DOHH2 (cell line): ENCODE measurements around the gene CFAP100.

ENCODE experiments used
- EZH2phosphoT487 ChIP-seq: fragments of 200-600 bp; sonication (generic); IDR thresholded peaks from 2 replicates; pipeline ENCODE4 v1.6.1; 2017; ENCODE audit warnings: borderline replicate concordance, mild to moderate bottlenecking, antibody characterized with exemption, low read length, moderate library complexity, mixed read lengths
- TF ChIP-seq, protein P1 (sequence below): fragments of 200-600 bp; sonication (generic); IDR thresholded peaks from one replicate; pipeline ENCODE4 v1.5.1; 2014; ENCODE audit warnings: antibody characterized with exemption, mild to moderate bottlenecking, low read depth, low read length; ENCODE audit not compliant: poor library complexity, severe bottlenecking

GRCh38 chr3:126361211-126361610 is 33.5 kb upstream of the CFAP100 start:
- TF ChIP-seq, protein P1, sequence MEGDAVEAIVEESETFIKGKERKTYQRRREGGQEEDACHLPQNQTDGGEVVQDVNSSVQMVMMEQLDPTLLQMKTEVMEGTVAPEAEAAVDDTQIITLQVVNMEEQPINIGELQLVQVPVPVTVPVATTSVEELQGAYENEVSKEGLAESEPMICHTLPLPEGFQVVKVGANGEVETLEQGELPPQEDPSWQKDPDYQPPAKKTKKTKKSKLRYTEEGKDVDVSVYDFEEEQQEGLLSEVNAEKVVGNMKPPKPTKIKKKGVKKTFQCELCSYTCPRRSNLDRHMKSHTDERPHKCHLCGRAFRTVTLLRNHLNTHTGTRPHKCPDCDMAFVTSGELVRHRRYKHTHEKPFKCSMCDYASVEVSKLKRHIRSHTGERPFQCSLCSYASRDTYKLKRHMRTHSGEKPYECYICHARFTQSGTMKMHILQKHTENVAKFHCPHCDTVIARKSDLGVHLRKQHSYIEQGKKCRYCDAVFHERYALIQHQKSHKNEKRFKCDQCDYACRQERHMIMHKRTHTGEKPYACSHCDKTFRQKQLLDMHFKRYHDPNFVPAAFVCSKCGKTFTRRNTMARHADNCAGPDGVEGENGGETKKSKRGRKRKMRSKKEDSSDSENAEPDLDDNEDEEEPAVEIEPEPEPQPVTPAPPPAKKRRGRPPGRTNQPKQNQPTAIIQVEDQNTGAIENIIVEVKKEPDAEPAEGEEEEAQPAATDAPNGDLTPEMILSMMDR = no peak
- no peak for TF ChIP-seq EZH2phosphoT487
